HG03175 (cell line): ENCODE data around the gene SFRP5.

Source experiments
- ATAC-seq: cut with Tn5 transposase; IDR thresholded peaks from one replicate; pipeline ENCODE4 v1.9.1; 2021; ENCODE audit warnings: mild to moderate bottlenecking, moderate library complexity; ENCODE audit not compliant: unreplicated experiment

The SFRP5 gene

DNA sequence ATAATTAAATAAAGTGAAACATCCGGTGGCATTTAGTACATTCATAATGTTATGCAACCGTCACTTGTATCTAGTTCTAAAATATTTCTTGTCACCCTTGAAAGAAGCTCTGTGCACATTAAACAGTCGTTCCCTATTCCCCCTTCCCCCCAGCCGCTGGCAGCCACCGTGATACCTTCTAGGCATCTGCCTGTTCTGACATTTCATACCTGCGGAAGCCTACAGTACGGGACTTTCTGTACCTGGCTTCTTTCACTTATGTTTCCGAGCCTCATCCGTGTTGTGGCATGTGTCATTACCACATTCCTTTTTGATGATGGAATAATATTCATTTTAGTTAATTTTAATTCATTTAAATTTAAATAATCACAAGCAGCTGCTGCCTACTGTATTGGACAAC, 13.9 kb upstream of the SFRP5 start:
- ATAC-seq: no peak

DNA sequence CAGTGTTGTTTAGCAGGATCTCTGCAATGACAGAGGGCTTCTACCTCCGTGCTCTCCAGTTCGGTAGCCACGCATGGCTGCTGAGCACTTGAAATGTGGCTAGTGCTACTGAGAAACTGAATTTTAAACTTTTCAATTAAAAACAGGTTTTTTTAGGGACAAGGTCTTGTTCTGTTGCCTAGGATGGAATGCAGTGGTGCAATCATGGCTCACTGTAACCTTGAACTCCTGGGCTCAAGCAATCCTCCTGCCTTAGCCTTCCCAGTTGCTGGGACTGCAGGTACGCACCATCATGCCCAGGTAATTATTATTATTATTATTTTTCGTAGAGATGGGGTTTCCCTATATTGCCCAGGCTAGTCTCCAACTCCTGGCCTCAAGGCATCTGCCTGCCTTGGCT, 13.4 kb upstream of the SFRP5 start:
- ATAC-seq: no peak

DNA sequence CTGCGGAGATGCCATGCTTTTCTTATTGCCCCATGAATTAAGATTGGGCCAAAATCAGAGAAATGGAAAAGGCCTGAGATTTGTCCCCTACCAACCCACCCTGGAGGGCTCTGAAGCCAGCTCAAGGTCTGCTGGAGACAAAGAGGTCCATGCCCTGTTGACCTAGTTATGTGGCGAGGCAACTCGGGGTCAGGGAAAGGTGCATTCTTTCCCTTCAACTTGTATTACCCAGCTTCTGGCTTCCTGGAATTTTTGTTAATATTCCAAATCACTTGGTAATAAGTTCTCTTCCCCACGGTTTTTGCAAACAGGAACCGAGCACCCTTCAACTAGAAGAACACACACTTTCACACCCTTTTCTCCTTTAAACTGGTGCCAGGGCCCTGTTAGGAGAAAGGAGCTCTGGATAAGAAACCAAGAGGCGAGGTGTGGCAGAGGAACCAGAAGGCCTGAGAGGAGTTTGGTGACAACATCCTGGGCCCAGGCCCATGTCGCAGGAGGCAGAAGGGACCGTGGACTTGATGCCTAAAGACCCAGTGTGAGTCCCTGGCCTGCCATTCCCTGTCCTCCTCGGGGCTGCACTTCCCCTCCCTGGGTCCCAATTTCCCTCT, 12.5 kb upstream of the SFRP5 start:
- no peak for ATAC-seq

DNA sequence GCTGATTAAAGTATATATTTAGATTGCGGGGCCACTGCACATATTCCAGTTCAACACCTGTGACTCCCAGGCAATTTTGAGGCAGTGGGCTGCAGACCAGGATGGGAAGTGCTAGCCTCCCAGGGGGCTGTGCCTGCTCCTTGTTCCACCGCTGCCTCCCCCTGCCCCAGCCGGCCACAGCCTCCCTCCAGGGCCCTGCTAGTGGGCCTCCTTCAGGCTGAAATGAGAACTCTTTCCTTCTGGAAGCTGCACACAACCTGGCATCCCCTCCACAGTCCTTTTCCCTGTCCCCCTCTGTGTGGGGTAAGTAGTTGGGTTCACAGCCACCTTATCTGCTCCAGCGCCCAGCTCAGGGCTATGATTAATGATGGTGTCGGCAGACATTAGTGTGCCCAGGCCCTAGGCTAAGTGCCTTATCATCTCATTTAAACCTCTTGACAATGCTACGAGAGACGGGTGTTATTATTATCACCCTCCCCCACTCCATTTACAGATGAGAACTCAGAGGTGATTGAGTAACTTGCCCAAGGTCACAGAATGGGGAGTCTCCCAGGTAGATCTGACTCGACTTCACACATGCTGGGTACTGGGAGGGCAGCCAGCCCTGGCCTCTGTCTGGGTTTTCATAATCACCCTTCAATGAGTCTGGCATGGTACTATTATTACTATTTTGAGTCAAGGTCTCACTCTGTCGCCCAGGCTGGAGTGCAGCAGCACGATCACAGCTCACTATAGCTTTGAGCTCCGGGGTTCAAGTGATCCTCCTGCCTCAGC, 10.8 kb upstream of the SFRP5 start:
- no peak for ATAC-seq

DNA sequence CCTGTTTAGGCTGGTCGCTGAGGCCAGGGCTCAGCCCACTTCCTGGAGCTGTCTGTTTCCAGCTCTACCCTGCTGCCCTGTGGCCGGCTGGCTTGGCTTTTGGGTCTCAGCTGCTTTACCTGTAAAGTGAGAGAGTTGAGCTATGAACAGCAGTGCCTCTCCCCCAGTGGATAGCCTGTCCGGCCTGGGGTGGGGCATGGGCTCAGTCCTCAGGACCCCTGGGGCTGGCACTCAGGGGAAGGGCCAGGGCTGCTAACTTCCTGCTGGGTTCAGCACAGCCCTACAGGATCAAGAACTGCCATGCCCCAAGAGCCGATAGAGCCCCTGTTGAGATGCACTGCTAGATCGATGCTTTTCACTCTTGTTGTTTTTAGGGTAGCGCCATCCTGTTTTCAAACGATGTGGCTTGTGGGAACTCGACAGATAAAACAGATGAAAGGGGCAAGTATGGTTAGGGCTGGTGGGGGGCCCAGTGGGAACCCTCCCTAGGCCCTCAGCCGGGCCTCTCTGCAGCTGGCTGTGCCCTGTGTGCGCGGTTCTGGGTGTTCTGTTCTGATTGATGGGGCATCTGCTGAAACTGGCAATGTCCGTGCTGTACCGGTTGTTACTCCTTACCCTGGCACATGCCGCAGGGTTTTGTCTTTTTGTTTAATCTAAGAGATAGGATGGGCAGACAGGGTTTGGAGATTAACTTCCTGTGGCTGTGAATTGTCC, 10.0 kb upstream of the SFRP5 start:
- no peak for ATAC-seq

DNA sequence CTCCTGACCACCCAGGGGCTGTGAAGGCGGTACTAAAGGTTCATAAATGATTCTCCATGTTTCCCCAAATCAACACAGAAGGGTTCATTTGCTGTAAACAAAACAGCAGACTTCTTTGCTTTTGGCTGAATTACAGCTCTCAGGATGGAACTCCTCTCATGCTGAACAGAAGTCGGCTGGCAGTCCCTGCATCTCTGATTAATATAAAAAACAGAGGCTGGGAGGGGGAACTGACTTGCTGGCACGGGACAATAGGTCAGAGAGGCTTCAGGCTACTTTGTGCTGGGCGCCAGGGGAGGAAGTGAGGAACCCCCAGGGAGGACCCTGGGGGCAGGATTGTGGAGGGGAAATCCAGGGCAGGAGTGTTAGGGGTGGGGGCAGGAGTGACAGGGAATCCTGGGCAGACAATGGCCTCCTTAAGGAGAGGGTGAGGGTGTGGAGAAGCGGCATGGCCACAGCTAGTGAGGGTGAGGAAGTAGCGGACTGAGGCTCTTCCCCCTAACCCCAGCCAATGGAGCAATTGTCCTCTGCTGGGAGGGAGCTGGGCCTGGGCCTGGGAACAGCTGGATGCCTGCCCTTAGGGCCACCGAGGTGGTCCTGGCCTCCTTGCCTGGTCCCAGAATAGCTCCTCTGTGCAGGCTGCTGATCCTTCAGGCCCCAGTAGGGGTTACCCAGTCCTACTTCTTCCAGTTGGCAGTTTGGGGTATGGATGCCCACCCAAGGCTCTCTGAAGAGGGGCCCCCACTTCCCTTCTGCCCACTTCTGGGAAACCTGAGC, 9.2 kb upstream of the SFRP5 start:
- ATAC-seq: no peak

DNA sequence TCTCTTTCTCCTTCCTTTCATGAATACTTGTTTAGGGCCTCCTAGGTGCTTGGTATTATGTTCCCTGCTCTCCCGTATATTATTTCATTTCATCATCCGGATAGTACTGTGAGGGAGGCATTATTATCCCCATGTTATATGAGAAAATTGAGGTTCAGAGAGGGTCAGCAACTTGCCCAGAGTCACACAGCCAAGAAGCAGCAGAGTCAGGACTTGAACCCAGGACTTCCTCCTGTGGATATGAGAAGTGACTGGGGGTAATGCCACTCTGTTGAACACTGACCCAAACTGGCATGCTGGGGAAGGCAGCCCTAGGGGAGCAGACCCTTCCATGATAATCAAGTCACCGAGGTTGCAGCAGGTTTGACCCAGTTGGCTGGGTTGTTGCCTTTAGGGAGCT, 8.2 kb upstream of the SFRP5 start:
- ATAC-seq: no peak

DNA sequence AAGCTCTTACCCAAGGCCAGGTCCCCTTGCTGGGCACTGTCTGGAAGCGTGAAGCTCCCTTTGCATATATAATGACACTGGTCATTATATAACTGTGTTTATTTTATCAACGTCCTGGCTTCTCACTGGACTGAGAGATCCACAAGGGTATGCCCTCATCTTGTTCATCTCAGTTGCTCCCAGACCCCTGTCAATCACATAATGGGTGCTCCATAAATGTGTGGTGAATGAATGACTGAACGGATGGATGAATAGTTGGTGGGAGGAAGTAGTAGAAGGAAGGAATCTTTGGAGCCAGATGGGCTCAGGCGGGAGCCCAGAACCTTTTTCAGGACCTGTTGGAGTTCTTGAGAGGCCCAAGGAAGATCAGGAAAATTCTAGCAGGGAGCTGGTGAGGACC, 7.7 kb upstream of the SFRP5 start:
- ATAC-seq: no peak

DNA sequence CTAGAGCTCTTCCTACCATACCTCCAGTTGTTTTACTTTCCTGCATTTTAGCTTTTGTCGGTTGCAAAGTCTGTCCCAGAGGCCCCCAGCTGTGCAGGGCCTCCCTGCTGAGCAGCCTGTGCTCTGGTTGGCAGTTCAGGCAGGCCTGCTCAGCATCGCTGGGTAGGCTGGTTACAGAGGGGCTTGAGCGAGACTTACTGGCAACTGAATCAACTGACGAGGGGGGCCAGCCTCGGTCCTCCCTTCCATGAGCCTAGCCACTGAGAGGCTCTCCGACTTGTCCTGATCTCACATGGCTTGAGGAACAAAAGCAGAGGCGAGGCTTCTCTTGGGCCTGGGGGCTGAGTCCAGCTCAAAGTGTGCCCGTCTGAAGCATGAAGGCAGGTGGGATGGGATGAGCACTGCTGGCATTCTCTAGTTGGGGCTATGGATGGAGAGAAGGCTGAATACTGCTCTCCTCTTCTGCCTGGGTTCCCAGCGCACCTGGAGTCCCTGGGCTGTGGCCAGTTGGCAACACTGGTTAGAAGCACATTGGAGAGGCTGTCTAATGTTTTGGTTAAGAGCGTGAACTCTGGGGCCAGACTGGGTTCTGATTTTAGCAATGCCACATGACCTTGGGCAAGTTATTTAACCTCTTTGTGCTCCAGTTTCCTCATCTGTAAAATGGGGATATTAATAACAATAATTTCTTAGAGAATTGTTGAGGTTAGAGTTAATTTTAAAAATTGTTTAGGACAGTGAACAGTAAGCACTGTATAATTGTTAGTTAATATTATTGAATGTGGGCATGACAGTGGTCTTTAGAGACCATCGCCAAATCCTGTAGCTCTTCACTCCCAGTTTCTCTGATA, 6.9 kb upstream of the SFRP5 start:
- ATAC-seq: no peak

DNA sequence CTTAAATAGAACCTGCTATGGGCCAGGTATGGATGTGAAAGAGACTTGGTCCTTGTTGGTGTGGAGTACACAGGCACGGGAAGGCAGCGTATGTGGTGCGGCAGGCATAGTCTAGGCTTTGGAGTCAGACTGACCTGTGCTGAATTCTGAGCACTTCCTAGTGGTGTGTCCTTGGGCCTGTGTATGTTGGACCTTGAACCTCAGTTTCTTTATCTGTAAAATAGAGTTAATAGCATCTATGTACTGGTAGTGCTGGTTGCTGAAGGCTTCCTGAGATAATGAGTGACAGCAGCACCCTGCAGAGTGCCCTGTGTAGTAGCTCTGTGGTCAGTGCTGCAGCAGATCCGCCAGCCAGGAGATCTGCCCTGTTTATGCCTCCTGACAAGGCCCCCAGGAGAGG, 5.3 kb upstream of the SFRP5 start:
- ATAC-seq: no peak

DNA sequence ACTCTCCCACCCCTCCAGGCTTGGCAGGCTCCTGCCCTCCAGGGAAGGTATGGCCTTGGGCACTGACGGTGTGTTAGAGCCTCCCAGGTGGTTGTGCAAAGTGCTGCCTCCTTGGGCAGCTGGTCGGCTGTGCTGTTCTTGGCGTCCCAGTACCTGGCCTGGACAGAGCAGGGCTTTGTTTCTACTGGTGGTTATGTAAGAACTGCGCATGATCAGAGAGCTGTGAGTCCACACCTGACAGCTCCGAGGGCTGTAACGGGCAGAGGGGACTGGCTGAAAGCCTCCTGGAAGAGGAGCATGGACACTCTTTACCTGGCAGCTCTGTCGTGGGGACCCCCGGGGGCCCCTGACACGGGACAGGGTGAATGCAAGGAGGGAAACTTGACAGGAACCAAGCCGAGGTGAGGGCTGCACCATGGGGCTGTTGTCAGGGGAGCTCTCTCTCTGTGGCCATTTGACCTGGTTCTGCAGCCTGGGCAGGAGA, 3.1 kb upstream of the SFRP5 start:
- no peak for ATAC-seq

DNA sequence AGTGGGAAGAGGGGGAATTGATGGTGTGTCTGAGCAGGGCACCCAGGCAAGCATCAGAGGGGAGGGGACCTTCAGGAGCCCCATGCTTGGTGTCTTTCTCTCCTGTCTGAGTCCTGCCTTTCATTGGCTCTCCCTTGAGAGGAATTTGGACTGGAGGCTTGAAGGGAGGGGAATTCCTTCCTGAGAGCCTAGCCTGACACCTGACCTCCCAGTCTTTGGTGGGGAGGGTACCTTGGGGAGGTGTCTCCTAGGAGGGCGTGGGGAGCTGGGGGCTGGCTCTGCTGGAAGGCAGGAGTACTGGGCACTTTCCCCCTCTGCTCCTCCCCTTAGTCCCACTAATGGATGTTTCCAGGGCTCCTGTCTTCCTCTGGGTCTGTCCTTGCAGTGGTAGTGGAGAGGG, 1.3 kb upstream of the SFRP5 start:
- no peak for ATAC-seq

DNA sequence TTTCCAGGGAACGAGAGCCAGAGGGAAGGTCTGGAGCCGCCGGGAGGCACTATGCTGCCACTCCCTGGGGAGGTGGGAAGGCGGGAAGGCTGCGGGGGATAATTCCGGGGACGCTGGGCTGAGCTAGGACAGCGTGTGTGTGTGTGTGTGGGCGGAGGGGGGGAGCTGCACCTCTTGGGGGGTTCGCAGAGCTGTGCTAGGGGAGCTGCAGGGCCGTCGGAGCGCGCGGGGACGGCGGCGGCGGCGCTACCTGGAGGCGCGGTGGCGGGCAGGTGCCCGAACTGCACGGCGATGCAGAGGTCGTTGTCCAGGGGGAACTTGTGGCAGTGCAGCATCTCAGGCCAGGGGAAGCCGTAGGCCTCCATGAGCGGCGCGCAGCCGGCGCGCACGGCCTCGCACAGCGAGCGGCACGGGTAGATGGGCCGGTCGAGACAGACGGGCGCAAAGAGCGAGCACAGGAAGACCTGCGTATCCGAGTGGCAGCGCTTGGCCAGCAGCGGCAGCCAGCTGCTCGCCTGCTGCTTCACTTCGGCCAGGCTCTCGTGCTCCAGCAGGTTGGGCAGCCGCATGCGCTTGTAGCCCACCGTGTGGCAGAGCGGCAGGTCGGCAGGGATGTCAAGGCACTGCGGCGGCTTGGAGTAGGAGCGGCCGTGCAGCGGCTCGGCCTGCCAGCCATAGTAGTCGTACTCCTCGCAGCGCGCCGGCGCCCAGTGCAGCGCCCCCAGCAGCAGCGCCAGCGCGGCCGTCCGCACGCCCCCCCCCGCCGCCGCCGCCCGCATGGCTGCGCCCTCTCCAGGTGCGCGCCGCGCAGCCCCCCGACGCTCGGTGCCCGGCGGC, 526 bp downstream of the SFRP5 start:
- no peak for ATAC-seq

DNA sequence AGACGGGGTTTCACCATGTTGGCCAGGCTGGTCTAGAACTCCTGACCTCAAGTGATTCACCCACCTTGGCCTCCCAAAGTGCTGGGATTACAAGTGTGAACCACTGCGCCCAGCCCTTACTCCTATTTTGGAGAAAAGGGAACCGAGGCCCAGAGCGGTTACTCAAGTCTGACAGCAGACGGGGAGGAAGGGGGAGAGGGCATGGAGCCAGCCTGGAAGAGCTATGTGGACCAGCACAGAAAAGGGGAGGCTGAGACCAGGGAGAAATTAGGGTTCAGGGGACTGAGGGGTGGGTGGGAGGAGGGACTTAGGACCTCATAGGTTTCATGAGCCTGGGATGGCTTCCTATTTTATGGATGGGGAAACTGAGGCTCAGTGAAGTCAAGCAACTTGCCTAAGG, 1.5 kb downstream of the SFRP5 start:
- ATAC-seq: no peak

DNA sequence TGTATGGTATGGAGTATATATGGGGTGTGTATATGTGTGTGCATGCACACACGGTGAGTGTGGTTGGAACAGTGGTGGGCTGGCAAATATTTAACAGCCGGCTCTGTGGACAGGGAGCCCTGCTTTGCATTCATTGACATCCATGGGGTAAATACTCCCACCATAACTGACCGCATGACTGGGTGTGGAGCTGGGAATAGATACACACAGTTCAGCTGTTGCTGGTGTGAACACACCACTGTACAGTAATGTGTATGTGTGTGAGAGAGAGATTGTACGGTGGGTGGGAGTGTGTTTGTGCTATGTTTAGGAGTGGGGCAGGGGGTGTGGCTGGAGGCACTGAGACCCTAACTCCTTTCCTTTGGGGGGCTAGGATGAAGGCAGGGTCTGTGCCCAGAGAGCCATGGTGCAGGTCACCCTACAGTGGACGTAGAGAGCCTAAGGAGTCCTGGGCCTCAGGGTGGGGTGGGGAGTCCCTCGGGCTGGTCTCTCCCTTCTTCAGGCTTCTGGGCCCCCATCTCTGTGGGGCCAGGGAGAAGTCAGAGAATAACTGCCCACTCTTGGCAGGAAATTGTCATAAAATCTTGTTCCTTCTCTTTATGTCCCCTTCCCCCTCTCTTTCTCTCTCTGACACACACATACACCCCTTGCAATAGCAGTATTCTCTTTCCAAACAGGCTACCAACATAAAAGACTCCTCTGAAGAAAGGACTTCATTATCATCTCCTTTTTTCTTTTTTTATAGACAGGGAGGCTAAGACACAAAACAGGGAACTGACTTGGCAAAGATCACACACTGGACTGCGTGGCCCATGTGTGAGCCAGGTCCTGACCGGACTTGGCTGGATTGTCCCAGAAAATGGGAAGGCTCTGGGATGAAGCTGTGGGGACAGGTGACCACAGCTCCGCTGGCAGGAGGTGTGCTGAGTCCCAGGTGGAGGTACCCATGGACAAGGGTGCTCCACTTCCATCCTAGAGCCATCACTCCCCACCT, 3.2 kb downstream of the SFRP5 start:
- ATAC-seq: no peak

DNA sequence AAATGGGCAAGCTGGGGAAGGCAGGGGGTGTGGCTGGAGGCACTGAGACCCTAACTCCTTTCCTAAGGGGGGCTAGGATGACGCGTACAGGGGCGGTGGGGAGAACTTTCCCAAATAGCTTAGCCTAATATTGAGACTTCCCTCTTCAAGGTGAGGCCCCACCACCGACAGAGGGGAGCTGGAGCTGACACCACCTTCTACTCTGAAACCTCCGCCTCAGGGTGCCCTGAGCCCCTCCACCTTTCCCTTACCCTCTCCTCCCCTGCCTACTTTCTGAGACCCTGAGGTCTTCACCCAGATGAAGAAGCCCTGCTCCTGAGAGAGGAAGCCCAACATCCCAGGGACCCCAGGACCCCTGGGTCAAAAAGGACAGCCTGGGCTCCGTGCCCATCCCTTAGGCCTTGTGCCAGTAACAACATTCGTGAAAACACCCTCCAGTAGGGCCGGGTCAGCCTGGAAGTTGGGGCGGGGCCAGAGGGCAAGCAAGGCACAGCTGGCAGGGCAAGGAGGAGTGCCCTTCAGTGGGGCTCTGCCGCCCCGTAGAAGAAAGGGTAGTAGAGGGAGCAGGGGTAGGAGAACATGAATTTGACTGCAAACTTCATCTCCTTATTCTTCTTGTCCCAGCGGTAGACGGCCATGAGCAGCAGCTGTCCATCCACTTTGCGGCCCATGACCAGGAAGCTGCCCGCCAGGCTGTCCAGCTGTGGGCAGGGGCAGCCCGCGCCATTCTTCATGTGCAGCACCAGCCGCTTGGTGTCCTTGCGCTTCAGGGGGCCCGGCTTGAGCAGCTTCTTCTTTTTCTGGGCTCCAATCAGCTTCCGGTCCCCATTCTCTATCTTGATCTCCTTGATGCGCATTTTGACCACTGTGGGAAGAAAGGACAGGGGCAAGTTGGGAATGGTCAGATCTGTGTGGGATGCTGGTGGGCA, 4.5 kb downstream of the SFRP5 start:
- no peak for ATAC-seq

DNA sequence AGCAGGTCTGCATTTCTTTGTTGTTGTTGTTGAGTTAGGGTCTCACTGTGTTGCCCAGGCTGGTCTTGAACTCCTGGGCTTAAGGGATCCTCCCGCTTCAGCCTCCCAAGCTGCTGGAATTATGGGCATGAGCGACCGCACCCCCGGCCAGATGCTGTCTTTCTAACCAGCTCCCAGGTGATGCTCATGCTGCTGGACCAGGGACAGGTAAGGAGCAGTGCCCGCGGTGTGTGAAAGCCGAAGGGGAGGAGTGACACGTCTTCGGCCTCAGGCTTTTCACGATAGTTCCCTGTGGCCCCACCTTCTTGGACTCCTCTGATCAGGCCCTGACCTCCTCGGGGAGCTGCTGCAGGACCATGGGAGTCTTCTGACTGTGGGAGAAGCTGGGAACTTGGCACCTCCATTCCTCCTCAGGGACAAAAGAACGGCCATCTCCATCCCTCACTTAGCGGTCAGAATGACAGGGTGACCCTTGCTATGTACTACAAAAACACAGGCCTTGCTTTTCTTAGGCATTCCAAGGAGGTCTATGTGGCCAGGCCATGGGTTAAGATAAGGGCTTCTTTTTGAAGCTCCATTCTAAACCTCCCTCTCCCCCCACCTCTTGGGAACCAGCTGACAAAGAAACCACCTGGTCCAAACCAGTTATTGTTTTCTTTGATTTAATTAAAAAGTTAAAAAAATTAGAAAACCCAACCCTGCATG, 5.5 kb downstream of the SFRP5 start:
- no peak for ATAC-seq
